HG02759 (cell line): ENCODE measurements around the gene CLECL1.
"Not testable (repeated sequence)": the region's sequence is repeated elsewhere in the genome, so short reads cannot be mapped to it uniquely, and the experiment has no call there.

Source experiments
- ATAC-seq: cut with Tn5 transposase; IDR thresholded peaks from one replicate; pipeline ENCODE4 v1.9.1; 2021; ENCODE audit warnings: mild to moderate bottlenecking, moderate library complexity; ENCODE audit not compliant: unreplicated experiment

CLECL1 gene

DNA sequence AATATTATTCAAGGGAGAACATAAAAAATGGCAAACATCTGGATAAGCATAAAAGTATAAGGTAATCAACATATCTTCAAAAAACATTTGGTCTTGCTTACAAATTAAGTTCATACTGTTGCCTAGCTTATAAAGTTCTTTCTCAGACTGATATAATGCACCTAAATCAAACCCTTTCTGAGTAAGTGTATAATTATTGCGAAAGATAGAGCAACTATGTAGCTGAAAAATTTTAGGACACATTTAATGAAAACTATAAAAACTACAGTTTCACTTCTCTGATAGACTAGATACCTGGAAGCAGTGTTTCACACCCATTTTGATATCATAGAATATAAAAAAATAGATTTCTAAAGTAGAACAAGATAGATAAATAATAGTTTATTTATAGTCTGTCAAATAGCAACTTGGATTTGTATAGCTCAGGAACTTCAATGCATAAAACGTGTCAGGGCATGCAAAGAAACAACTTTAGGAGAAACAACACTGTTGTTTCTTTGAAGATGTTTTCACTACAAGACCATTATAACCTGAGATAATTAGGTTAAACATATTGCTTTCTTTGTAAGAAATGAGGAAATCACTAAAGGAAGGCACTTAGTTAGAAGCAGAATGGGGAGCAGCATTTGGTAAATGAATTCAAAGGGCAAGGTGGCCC, 7.6 kb downstream of the CLECL1 start:
- no peak for ATAC-seq

DNA sequence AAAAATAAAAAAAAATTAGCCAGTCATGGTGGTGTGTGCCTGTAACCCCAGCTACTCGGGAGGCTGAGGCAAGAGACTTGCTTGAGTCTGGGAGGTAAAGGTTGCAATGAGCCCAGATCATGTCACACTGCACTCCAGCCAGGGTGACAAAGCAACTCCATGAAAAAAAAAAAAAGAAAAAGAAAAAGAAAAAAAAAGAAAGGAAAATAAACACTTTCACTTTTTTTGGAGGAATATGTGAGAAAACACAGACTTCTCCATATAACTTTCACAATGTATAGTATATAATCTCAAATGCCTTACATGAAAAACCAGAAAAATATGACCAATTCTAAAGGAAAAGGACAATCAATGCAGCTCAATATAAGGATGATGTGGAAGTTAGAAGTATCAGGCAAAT, 8.9 kb downstream of the CLECL1 start:
- ATAC-seq = no peak

GRCh38 chr12:9721394-9722092, 11.4 kb downstream of the CLECL1 start:
- peak; percentile 69 for ATAC-seq

DNA sequence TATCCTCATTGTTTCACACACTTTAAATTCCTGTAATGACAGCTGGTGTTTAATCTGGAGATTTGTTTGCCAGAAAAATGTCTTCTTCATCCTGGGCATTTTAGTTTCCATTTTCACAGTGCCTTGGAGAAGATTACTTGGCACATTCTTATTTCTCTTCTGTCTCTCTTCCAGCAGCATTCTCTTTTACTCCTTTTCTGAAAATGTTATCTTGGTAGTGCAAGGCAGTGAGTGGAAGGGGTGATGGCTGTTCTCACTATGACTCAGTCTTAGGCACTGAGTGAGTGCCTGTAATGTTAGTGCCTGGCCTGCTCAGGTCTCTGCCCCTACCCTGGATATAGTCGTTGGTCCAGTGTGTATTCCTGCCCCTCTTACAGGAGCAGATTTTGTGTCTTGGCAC, 13.1 kb downstream of the CLECL1 start:
- ATAC-seq = no peak

DNA sequence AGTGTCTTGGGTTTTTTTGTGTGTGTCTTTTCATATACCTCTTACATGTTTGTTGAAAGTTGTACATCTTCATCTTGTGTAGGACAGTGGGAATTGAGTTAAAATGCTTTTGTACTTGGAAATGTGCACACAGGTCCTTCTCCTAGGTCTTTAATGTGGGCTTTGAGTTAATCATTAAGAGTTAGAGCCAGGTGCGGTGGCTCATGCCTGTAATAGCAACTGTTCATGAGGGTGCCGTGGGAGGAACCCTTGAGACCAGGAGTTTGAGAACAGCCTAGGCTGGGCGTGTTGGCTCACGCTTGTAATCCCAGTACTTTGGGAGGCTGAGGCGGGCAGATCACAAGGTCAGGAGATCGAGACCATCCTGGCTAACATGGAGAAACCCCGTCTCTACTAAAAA, 13.9 kb downstream of the CLECL1 start:
- ATAC-seq = no peak

GRCh38 chr12:9717070-9717925, 15.6 kb downstream of the CLECL1 start:
- no peak for ATAC-seq

DNA sequence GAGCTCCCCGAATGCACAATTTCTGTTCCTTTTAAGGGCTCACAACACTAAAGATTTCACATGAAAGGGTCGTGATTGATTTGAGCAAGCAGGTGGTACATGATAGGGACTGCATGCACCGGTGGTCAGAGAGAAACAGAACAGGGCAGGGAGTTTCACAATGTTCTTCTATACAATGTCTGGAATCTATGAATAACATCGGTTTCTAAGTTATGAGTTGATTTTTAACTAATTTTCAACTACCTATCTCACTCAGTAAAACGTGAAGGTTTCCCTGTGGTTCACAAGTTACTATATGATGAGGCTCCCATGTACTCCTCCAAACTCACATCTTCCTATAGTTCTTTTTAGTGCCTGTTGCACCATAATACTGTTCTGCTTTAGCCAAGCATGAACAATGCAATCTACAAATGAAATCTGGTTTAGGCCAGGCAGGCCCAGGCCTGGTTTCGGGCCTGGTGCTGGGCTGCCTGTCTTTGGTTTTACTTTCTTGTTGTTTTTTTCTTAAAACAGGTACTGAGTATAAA, 19.8 kb downstream of the CLECL1 start:
- ATAC-seq = peak; percentile 79

DNA sequence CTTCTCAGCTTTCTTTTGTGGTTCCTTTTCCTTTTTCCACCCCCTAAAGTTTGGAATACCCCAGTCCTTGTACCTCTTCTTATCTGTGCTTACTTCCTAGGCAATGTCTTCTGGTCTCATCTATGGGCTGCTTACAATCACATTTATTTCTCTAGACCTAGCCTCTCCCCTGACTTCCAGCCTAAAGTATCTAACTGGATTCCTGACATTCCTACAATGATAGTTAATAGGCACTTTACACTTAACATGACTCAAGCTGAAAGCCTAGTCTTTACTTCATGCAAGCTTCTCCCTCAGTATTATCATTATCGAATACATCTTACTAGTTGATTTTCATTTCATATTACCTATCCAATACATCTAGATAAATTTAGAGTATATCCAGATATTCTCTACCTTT, 21.2 kb downstream of the CLECL1 start:
- no peak for ATAC-seq

GRCh38 chr12:9710584-9711375, 22.1 kb downstream of the CLECL1 start:
- ATAC-seq = no peak

DNA sequence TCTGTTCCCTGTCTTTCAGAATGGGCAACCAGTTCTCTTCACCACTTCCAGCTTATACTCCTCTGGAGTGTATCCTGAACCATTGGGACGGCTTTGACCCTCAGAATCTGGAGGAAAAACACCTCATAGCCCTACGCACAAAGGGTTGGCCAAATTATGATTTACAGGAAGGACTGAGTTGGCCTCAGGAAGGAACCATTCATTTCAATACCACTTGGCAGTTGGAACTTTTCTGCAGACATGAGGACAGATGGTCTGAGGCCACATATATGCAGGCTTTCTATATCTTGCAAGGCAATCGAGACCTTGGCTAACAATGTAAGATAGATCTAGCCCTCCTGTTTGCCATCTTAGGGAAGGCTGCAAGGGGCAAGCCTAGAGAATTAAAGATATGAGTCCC, 24.0 kb downstream of the CLECL1 start:
- ATAC-seq = no peak

DNA sequence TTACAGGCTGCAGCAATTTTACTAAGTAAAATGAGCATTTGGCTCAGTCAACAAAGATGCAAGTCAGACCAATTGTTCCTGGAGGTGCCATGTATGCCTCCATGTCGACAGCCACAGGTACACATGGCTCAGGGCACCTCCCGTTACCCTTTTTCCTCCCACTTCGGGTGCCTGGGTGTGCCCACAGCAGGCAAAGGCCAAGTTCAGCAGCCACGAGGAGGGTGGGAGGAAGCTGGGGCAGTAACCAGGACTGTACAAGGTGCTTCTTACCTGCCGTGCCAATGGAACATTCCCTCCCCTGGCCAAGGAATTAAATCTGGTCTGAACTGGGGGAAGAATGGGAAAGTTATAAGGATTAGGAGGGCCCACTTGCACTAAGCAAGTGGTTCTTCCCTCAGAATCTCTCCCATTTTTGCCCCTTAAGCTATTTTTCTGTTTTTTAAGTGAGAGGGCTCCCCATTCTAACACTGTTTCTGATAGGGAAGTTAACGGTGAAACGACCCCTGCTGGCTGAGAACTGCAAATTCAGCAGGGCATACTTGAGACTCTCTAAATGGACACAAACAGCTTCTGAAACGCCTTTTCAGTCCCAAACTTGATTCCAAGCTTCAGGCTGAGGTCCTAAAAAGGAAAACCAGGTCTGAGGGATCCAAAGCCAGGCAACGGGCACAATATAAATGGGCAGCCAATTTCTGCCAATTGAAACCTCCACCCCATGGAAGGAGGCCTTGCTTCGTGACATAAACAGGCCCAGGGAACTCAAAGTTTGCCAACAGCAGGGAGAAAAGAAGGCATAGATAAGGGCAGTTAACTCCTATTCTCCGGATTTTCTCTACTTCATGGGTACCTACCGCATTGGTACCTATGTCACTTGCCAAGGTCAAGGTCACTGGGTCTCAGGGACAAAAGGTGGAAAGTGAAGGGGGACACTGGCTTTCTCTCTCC, 24.8 kb downstream of the CLECL1 start:
- no peak for ATAC-seq

DNA sequence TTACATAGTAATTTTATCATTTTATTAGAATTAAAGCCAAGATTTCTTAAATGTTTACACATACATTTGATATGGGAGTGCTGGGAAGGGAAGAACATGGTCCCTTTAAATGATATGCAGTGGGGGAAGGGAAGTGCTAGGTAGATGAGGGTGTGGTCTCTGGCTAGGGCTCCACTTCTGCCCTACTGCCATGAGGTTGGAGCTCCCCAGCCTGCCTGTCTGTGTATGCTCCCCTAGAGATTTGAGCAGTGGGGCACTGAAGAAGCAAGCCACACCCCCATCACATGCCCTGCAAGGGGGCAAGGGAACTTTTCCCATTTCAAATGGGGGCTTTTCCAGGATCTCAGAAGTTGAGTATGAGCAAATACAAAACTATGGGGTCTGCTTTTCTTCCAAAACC, 25.5 kb downstream of the CLECL1 start:
- no peak for ATAC-seq

DNA sequence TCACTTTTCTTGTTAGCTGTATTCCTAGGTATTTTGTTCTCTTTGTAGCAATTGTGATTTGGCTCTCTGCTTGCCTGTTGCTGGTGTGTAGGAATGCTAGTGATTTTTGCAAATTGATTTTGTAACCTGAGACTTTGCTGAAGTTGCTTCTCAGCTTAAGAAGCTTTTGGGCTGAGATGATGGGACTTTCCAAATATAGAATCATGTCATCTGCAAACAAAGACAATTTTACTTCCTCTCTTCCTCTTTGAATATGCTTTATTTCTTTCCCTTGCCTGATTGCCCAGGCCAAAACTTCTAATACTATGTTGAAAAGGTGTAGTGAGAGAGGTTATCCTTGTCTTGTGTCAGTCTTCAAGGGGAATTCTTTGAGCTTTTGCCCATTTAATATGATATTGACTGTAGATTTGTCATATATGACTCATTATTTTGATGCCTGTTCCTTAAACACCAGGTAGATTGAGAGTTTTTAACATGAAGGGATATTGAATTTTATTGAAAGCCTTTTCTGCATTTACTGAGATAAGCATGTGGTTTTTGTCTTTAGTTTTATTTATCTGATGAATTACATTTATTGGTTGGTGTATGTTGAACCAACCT, 26.7 kb downstream of the CLECL1 start:
- no peak for ATAC-seq

- ATAC-seq = not testable (repeated sequence)
Observed at GRCh38 chr12:9704561-9704960, 28.3 kb downstream of the CLECL1 start.

GRCh38 chr12:9702255-9702654, 30.6 kb downstream of the CLECL1 start:
- no peak for ATAC-seq

GRCh38 chr12:9701380-9702154, 31.3 kb downstream of the CLECL1 start:
- no peak for ATAC-seq

DNA sequence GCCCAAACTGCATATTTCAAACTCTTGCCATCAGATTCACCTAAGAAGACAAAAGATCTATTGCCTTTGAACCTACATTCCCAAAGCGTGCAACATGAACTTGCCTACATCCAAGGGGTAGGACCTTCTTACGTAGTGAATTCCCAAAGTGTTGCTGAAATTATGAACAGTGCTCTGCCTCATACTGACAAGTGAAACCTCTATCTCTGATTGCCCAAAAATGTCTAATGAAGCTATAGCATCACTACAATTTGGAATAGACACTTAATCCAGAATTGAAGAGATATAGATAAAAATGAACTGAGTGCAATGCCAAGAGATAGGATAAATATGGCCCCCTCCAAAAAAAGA, 32.3 kb downstream of the CLECL1 start:
- ATAC-seq = no peak

DNA sequence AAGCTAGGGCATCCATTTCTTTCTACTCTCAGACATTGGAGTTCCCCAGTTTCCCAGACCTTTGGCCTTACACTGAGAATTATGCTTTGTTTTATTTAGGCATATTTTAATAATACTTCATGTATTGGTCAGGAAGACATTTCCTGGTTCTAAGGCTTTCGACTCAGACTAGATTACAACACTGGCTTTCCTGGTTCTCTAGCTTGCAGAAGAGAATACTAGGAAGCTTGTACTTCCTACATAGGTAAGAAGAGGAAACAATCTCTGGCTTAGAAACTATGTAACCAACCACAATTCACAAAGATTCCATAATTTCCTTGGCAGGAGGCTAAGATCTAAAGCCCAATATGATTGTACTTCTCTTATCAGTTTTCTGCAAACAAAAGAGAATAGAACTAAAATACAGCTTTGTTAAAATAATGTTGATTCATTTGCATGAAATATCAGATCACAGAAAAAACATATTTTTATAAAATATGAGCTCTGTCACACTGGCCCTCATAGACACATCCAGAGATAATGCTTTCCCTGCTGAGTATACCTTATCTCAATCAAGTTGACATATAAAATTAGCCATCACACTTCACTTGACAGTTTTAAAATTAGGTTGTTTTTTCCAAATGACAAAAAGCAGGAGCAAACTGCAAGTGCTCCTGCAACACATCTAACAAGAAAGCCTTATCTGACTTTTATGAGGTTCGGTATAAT, 32.8 kb downstream of the CLECL1 start:
- no peak for ATAC-seq
